H9 (cell line): ENCODE results near the gene BCAP29. TPM values are rescaled to one million over a fixed set of nuclear protein-coding genes. Genes with fewer than 3 reads are reported as not detected.

Experiments
- DNase-seq: peaks from one replicate; pipeline ENCODE4 v3.0.0-alpha.2; 2017
- H2AFZ ChIP-seq: one replicate; pipeline ENCODE4 v1.6.1; 2013; ENCODE audit warnings: mild to moderate bottlenecking, low read length, control low read depth, moderate library complexity
- H2AK5ac ChIP-seq: 2 replicates; pipeline ENCODE4 v1.6.1; 2013; ENCODE audit warnings: low read length, control low read depth, mixed read lengths; ENCODE audit not compliant: insufficient read length
- H2BK120ac ChIP-seq: one replicate; pipeline ENCODE4 v1.6.1; 2013; ENCODE audit warnings: low read depth, mild to moderate bottlenecking, low read length, control low read depth, inconsistent platforms; ENCODE audit not compliant: poor library complexity, severe bottlenecking
- H2BK12ac ChIP-seq: 2 replicates; pipeline ENCODE4 v1.6.1; 2013; ENCODE audit warnings: low read length, control low read depth, mixed read lengths, low read depth; ENCODE audit not compliant: insufficient read length
- H2BK15ac ChIP-seq: 2 replicates; pipeline ENCODE4 v1.6.1; 2013; ENCODE audit warnings: low read depth, low read length, control low read depth
- H2BK20ac ChIP-seq: one replicate; pipeline ENCODE4 v1.6.1; 2013; ENCODE audit warnings: low read depth, mild to moderate bottlenecking, low read length, control low read depth, inconsistent platforms; ENCODE audit not compliant: poor library complexity, severe bottlenecking
- H2BK5ac ChIP-seq: 2 replicates; pipeline ENCODE4 v1.6.1; 2013; ENCODE audit warnings: low read length, control low read depth, mixed read lengths; ENCODE audit not compliant: insufficient read length
- H3K14ac ChIP-seq: 2 replicates; pipeline ENCODE4 v1.6.1; 2013; ENCODE audit warnings: low read length, control low read depth; ENCODE audit not compliant: insufficient read depth
- H3K18ac ChIP-seq: 2 replicates; pipeline ENCODE4 v1.6.1; 2013; ENCODE audit warnings: low read depth, mild to moderate bottlenecking, mixed read lengths, low read length, control low read depth; ENCODE audit not compliant: insufficient read length
- H3K23ac ChIP-seq: 2 replicates; pipeline ENCODE4 v1.6.1; 2013; ENCODE audit warnings: low read length, control low read depth, mixed read lengths, low read depth; ENCODE audit not compliant: insufficient read length
- H3K23me2 ChIP-seq: 2 replicates; pipeline ENCODE4 v1.6.1; 2013; ENCODE audit warnings: low read depth, mild to moderate bottlenecking, mixed read lengths, low read length, control low read depth; ENCODE audit not compliant: insufficient read length, poor library complexity, severe bottlenecking
- H3K27ac ChIP-seq: 2 replicates; pipeline ENCODE4 v1.5.1; 2013; ENCODE audit warnings: low read length, control low read depth, mixed read lengths, low read depth; ENCODE audit not compliant: insufficient read length
- H3K27me3 ChIP-seq: 2 replicates; pipeline ENCODE4 v1.6.1; 2013; ENCODE audit warnings: low read length, control low read depth, inconsistent platforms; ENCODE audit not compliant: insufficient read depth
- H3K4ac ChIP-seq: 2 replicates; pipeline ENCODE4 v1.6.1; 2013; ENCODE audit warnings: low read depth, mild to moderate bottlenecking, control low read depth, inconsistent platforms, low read length, moderate library complexity
- H3K4me1 ChIP-seq: 2 replicates; pipeline ENCODE4 v1.6.1; 2013; ENCODE audit warnings: low read length, control low read depth, inconsistent platforms; ENCODE audit not compliant: insufficient read depth
- H3K4me2 ChIP-seq: 2 replicates; pipeline ENCODE4 v1.6.1; 2013; ENCODE audit warnings: low read length, control low read depth, mixed read lengths; ENCODE audit not compliant: insufficient read length, insufficient read depth
- H3K56ac ChIP-seq: 2 replicates; pipeline ENCODE4 v1.6.1; 2013; ENCODE audit warnings: low read depth, mild to moderate bottlenecking, mixed read lengths, low read length, control low read depth; ENCODE audit not compliant: insufficient read length
- H3K79me1 ChIP-seq: 2 replicates; pipeline ENCODE4 v1.6.1; 2013; ENCODE audit warnings: low read depth, mild to moderate bottlenecking, moderate library complexity, low read length, control low read depth, inconsistent platforms; ENCODE audit not compliant: insufficient read depth, poor library complexity, severe bottlenecking
- H3K79me2 ChIP-seq: 2 replicates; pipeline ENCODE4 v1.6.1; 2013; ENCODE audit warnings: low read length, control low read depth, inconsistent platforms; ENCODE audit not compliant: insufficient read depth
- H3K9ac ChIP-seq: 2 replicates; pipeline ENCODE4 v1.6.1; 2013; ENCODE audit warnings: low read length, control low read depth, mixed read lengths; ENCODE audit not compliant: insufficient read length; ENCODE audit errors: extremely low read depth
- H3K9me3 ChIP-seq: one replicate; pipeline ENCODE4 v1.6.1; 2013; ENCODE audit warnings: low read depth, low read length, inconsistent platforms; ENCODE audit not compliant: control insufficient read depth
- H3T11ph ChIP-seq: one replicate; pipeline ENCODE4 v1.6.1; 2013; ENCODE audit warnings: mild to moderate bottlenecking, low read length, control low read depth, inconsistent platforms
- H4K20me1 ChIP-seq: one replicate; pipeline ENCODE4 v1.6.1; 2013; ENCODE audit not compliant: control insufficient read depth, insufficient read length, insufficient read depth
- H4K5ac ChIP-seq: 2 replicates; pipeline ENCODE4 v1.6.1; 2013; ENCODE audit warnings: low read depth, mild to moderate bottlenecking, mixed read lengths, low read length, control low read depth; ENCODE audit not compliant: insufficient read length
- H4K8ac ChIP-seq: replicated peaks from 2 replicates; pipeline ENCODE4 v1.6.1; 2013; ENCODE audit warnings: low read length, control low read depth, mixed read lengths, low read depth; ENCODE audit not compliant: insufficient read length
- H4K91ac ChIP-seq: 2 replicates; pipeline ENCODE4 v1.6.1; 2013; ENCODE audit warnings: low read depth, mild to moderate bottlenecking, moderate library complexity, mixed read lengths, low read length, control low read depth; ENCODE audit not compliant: insufficient read length
- H3K27ac Mint-ChIP-seq, 3 experiments: 2 replicates in 2 of 3; 3 replicates in 1 of 3; pipeline ENCODE4 v1.8.0; 2020 to 2021; ENCODE audit warnings: mixed read lengths in 3 of 3, mild to moderate bottlenecking in 1 of 3, moderate library complexity in 1 of 3
- H3K27me3 Mint-ChIP-seq: 2 replicates; pipeline ENCODE4 v1.8.0; 2021; ENCODE audit warnings: low read depth, mild to moderate bottlenecking, moderate library complexity, mixed read lengths
- H3K36me3 Mint-ChIP-seq, 3 experiments: 2 replicates in 2 of 3; 3 replicates in 1 of 3; pipeline ENCODE4 v1.8.0; 2020 to 2021; ENCODE audit warnings: low read depth in 3 of 3, mixed read lengths in 3 of 3; ENCODE audit not compliant: insufficient read depth in 1 of 3
- H3K4me1 Mint-ChIP-seq, 2 experiments: 2 replicates each; pipeline ENCODE4 v1.8.0; 2020; ENCODE audit warnings: mixed read lengths in 2 of 2
- H3K4me3 Mint-ChIP-seq, 2 experiments: 2 replicates in 1 of 2; 3 replicates in 1 of 2; pipeline ENCODE4 v1.8.0; 2020 to 2021; ENCODE audit warnings: mild to moderate bottlenecking in 2 of 2, mixed read lengths in 2 of 2, moderate library complexity in 1 of 2
- H3K9me3 Mint-ChIP-seq, 2 experiments: 2 replicates in 1 of 2; 3 replicates in 1 of 2; pipeline ENCODE4 v1.8.0; 2020; ENCODE audit warnings: mild to moderate bottlenecking in 2 of 2, mixed read lengths in 2 of 2, moderate library complexity in 1 of 2
- CTCF ChIP-seq: fragments of 200-600 bp; sonication (generic); conservative IDR thresholded peaks from 3 replicates; pipeline ENCODE4 v1.8.0; 2021; ENCODE audit warnings: antibody characterized with exemption, mild to moderate bottlenecking
- WGBS: extraction: QIAGEN DNeasy Blood & Tissue Kit; methylation state at CpG from one replicate; pipeline ENCODE4 v1.1.7; 2013; ENCODE audit warnings: missing lambda C conversion rate, low lambda C conversion rate, mixed read lengths; ENCODE audit not compliant: insufficient read length; ENCODE audit errors: extremely low coverage; 5-methylcytosine and 5-hydroxymethylcytosine counted together
- total RNA-seq: library from RNA; stranded (reverse); gene quantifications from 2 replicates; pipeline ENCODE4 v1.2.1, GENCODE V29; 2021

Gene BCAP29
- total RNA-seq, 1 experiment from 2014 or later: 30.6 TPM

DNA sequence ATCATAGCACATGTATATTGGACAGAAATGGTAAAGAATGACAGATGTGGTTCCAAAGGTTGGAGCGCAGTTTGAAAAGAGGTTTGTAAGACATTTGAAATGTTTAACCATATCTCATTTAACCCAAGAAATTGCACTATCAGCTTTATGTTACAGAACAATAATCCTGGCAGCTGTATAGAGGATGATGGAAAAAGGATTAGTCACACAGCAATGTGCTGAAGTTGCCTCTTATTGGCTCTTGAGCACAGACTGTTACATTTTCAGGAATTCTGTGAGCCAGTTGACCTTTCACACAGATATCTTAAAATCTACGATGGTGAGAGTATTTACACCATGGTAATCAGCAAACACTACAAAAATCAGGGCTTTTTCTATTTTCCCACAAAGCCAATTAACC, 20.2 kb upstream of the BCAP29 start:
- H4K20me1 ChIP-seq: no peaks in the 10 kb centered on the region
- H3K4ac ChIP-seq: no peak overlapping the region
- no peak overlapping the region for H2BK20ac ChIP-seq
- H3K4me2 ChIP-seq: no peak overlapping the region
- no peak overlapping the region for H3T11ph ChIP-seq
- H4K8ac ChIP-seq: no peak overlapping the region
- H3K9me3 Mint-ChIP-seq: no peaks in the 10 kb centered on the region
- no peaks in the 10 kb centered on the region for H3K27me3 ChIP-seq
- H3K4me1 Mint-ChIP-seq: peaks cover 20 to 21% of the 10 kb centered on the region in 2 experiments
- H2BK12ac ChIP-seq: no peak overlapping the region
- no peak for TF ChIP-seq CTCF
- no peak for DNase-seq
- no peak overlapping the region for H2AK5ac ChIP-seq
- H3K9ac ChIP-seq: no peak overlapping the region
- H4K91ac ChIP-seq: no peak overlapping the region
- no peak overlapping the region for H3K27ac ChIP-seq
- no peak overlapping the region for H3K18ac ChIP-seq
- no peak overlapping the region for H2BK120ac ChIP-seq
- H3K79me1 ChIP-seq: no peaks in the 10 kb centered on the region
- no peaks in the 10 kb centered on the region; the same call in 1 of the 2 replicates for H3K79me2 ChIP-seq
- H2BK5ac ChIP-seq: no peak overlapping the region
- H2AFZ ChIP-seq: no peak overlapping the region
- no peak overlapping the region for H3K14ac ChIP-seq
- H3K27ac Mint-ChIP-seq: no peak overlapping the region
- H3K23me2 ChIP-seq: peaks cover 6% of the 10 kb centered on the region
- no peak overlapping the region for H2BK15ac ChIP-seq
- no peak overlapping the region for H3K23ac ChIP-seq
- no CpG with 5 or more reads among the region's 2 CpGs for WGBS
- no peak overlapping the region for H4K5ac ChIP-seq
- peaks cover 2% of the 10 kb centered on the region; the same call in 1 of the 2 replicates for H3K27me3 Mint-ChIP-seq
- H3K36me3 Mint-ChIP-seq: peaks cover 2 to 26% (median 11%) of the 10 kb centered on the region in 3 experiments; a peak in 6 of 7 replicates
- no peaks in the 10 kb centered on the region for H3K4me1 ChIP-seq
- H3K9me3 ChIP-seq: no peaks in the 10 kb centered on the region
- H3K4me3 Mint-ChIP-seq: no peak overlapping the region
- no peak overlapping the region for H3K56ac ChIP-seq
